Esophagus squamous epithelium (tissue), 4 donors: ENCODE measurements around the gene RNF103.

Source experiments
- POLR2A ChIP-seq, 4 donors: fragments of 450-650 bp; IDR thresholded peaks; one replicate each; pipeline ENCODE4 v1.6.1; 2017; ENCODE audit warnings: antibody characterized with exemption in 4 of 4, mild to moderate bottlenecking in 4 of 4, moderate library complexity in 3 of 4
- TF ChIP-seq, protein P1 (sequence below), 6 experiments: fragments of 450-650 bp in 4 of 6; fragments of 200-600 bp in 2 of 6; sonication (generic) in 2 of 6; IDR thresholded peaks; one replicate each; pipeline ENCODE4 v1.5.1; 2016 to 2019; ENCODE audit warnings: antibody characterized with exemption in 6 of 6, mild to moderate bottlenecking in 4 of 6, moderate library complexity in 4 of 6

GRCh38 chr2:86632672-86633071 is 9.0 kb upstream of the RNF103 start:
- TF ChIP-seq, protein P1, sequence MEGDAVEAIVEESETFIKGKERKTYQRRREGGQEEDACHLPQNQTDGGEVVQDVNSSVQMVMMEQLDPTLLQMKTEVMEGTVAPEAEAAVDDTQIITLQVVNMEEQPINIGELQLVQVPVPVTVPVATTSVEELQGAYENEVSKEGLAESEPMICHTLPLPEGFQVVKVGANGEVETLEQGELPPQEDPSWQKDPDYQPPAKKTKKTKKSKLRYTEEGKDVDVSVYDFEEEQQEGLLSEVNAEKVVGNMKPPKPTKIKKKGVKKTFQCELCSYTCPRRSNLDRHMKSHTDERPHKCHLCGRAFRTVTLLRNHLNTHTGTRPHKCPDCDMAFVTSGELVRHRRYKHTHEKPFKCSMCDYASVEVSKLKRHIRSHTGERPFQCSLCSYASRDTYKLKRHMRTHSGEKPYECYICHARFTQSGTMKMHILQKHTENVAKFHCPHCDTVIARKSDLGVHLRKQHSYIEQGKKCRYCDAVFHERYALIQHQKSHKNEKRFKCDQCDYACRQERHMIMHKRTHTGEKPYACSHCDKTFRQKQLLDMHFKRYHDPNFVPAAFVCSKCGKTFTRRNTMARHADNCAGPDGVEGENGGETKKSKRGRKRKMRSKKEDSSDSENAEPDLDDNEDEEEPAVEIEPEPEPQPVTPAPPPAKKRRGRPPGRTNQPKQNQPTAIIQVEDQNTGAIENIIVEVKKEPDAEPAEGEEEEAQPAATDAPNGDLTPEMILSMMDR (IDR thresholded peaks at IDR 0.05), result no peak
- TF ChIP-seq POLR2A (IDR thresholded peaks at IDR 0.05), result no peak
